ENCODE measurements around the gene GIT1.
A peak's percentile ranks its signal among the peaks of the same experiment; 100 is the strongest.

GIT1 gene

GRCh38 chr17:29589524-29590410 is at the start of gene GIT1:
GIT1 (minus strand) TSS chr17:29589648; CDS start chr17:29589378, 270 bp downstream.
- peak in 2 of 3 donors; percentile 69 to 79 for DNase-seq (ENCODE audit: low read depth in 3 of 3)

GRCh38 chr17:29633886-29634285 is 44.4 kb upstream of the GIT1 start:
- no peak for DNase-seq (ENCODE audit: low read depth in 3 of 3)

GRCh38 chr17:29630630-29631193 is 41.3 kb upstream of the GIT1 start:
- no peak for DNase-seq (ENCODE audit: low read depth in 3 of 3)

GRCh38 chr17:29629839-29630238 is 40.4 kb upstream of the GIT1 start:
- DNase-seq (ENCODE audit: low read depth in 3 of 3) = no peak

GRCh38 chr17:29628644-29629043 is 39.2 kb upstream of the GIT1 start:
- DNase-seq (ENCODE audit: low read depth in 3 of 3) = no peak

- DNase-seq (ENCODE audit: low read depth in 3 of 3) = no peak
Measured at GRCh38 chr17:29627951-29628350, 38.5 kb upstream of the GIT1 start.

- no peak for DNase-seq (ENCODE audit: low read depth in 3 of 3)
Measured at GRCh38 chr17:29625037-29625750, 35.7 kb upstream of the GIT1 start.

GRCh38 chr17:29624586-29624985 is 35.1 kb upstream of the GIT1 start:
- DNase-seq (ENCODE audit: low read depth in 3 of 3) = no peak

GRCh38 chr17:29623283-29623647 is 33.8 kb upstream of the GIT1 start:
- no peak for DNase-seq (ENCODE audit: low read depth in 3 of 3)

GRCh38 chr17:29622337-29623282 is 33.2 kb upstream of the GIT1 start, which contains the start of gene CORO6:
CORO6 (minus strand) TSS chr17:29622912; CDS start chr17:29621421, 1,491 bp downstream.
- no peak for DNase-seq (ENCODE audit: low read depth in 3 of 3)

GRCh38 chr17:29621751-29622194 is 32.3 kb upstream of the GIT1 start:
- no peak for DNase-seq (ENCODE audit: low read depth in 3 of 3)

GRCh38 chr17:29620779-29621500 is 31.5 kb upstream of the GIT1 start:
- no peak for DNase-seq (ENCODE audit: low read depth in 3 of 3)

- no peak for DNase-seq (ENCODE audit: low read depth in 3 of 3)
Measured at GRCh38 chr17:29620271-29620670, 30.8 kb upstream of the GIT1 start.

- DNase-seq (ENCODE audit: low read depth in 3 of 3) = no peak
Measured at GRCh38 chr17:29619251-29619650, 29.8 kb upstream of the GIT1 start.

- no peak for DNase-seq (ENCODE audit: low read depth in 3 of 3)
Measured at GRCh38 chr17:29618272-29619065, 29.0 kb upstream of the GIT1 start.

- peak; percentile 75 to 84 (median 81) for DNase-seq (ENCODE audit: low read depth in 3 of 3)
Measured at GRCh38 chr17:29617481-29618271, 28.2 kb upstream of the GIT1 start.

- DNase-seq (ENCODE audit: low read depth in 3 of 3) = peak; percentile 90 to 94 (median 92)
Measured at GRCh38 chr17:29617125-29617480, 27.7 kb upstream of the GIT1 start.

GRCh38 chr17:29616300-29617048 is 27.0 kb upstream of the GIT1 start:
- DNase-seq (ENCODE audit: low read depth in 3 of 3) = no peak

Data from stimulated activated CD4-positive, alpha-beta T cell treated with anti-CD3 and anti-CD28 coated beads, TNF-alpha, amount 100 ng/mL, for 48 hours (primary cell).